Stomach (tissue), 4 donors: ENCODE results near the gene C15orf39.

Source experiments
- EP300 ChIP-seq: sonication (generic); formaldehyde crosslinking; IDR thresholded peaks from one replicate; pipeline ENCODE4 v1.6.1; 2017; ENCODE audit warnings: antibody characterized with exemption
- POLR2A ChIP-seq, 4 donors: fragments of 450-650 bp; IDR thresholded peaks; one replicate each; pipeline ENCODE4 v1.6.1; 2016; ENCODE audit warnings: antibody characterized with exemption in 4 of 4, control low read depth in 2 of 4, mild to moderate bottlenecking in 1 of 4, moderate library complexity in 1 of 4
- POLR2AphosphoS5 ChIP-seq, 3 donors: sonication (generic); formaldehyde crosslinking; IDR thresholded peaks; one replicate each; pipeline ENCODE4 v1.6.1; 2016; ENCODE audit warnings: antibody characterized with exemption in 3 of 3
- TF ChIP-seq, protein P1 (sequence below), 7 experiments: fragments of 450-650 bp in 4 of 7; fragments of 200-600 bp in 3 of 7; sonication (generic) in 3 of 7; IDR thresholded peaks; one replicate each; pipeline ENCODE4 v1.5.1; 2016 to 2019; ENCODE audit warnings: antibody characterized with exemption in 7 of 7, control low read depth in 2 of 7, mild to moderate bottlenecking in 1 of 7

DNA sequence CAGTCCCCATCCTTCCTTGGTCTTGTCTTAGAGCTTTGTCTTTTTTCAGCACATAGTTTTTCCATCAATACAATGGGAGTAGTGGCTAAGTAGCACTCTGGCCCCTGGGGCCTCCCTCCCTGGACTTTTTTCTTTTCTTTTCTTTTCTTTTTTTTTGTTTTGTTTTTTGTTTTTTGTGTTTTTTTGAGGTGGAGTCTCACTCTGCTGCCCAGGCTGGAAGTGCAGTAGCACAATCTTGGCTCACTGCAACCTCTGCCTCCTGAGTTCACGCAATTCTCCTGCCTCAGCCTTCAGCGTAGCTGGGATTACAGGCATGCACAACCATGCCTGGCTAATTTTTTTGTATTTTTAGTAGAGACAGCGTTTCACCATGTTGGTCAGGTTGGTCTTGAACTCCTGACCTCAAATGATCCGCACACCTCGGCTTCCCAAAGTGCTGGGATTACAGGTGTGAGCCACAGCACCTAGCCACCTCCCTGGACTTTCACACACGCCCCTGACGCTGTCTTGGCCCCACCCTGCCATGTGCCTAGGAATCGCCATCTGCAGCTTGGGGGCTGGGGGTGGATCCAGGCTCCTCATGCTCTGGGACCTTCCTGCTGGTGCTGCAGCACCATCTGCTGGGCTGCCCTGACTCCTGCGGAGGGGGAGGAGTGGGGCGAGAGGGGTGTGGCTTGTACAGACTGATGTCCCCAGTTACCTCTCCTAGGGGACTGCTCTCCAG lies 2.8 kb downstream of the C15orf39 start:
- TF ChIP-seq EP300, result no peak
- TF ChIP-seq, protein P1, sequence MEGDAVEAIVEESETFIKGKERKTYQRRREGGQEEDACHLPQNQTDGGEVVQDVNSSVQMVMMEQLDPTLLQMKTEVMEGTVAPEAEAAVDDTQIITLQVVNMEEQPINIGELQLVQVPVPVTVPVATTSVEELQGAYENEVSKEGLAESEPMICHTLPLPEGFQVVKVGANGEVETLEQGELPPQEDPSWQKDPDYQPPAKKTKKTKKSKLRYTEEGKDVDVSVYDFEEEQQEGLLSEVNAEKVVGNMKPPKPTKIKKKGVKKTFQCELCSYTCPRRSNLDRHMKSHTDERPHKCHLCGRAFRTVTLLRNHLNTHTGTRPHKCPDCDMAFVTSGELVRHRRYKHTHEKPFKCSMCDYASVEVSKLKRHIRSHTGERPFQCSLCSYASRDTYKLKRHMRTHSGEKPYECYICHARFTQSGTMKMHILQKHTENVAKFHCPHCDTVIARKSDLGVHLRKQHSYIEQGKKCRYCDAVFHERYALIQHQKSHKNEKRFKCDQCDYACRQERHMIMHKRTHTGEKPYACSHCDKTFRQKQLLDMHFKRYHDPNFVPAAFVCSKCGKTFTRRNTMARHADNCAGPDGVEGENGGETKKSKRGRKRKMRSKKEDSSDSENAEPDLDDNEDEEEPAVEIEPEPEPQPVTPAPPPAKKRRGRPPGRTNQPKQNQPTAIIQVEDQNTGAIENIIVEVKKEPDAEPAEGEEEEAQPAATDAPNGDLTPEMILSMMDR (IDR thresholded peaks at IDR 0.05), result peak in 6 of 7 experiments; percentile 57 to 98 (median 91)
- no peak for TF ChIP-seq POLR2A (IDR thresholded peaks at IDR 0.05)
- TF ChIP-seq POLR2AphosphoS5 (IDR thresholded peaks at IDR 0.05), result peak; percentile 60 to 93 (median 66)
